GM12801 (cell line): ENCODE measurements around the gene NEUROG1.

Source experiments
- CTCF ChIP-seq: IDR thresholded peaks from one replicate; pipeline ENCODE4 v1.5.1; 2011; ENCODE audit warnings: control low read depth; ENCODE audit not compliant: insufficient read length; ENCODE audit errors: extremely low read depth

NEUROG1 gene

GRCh38 chr5:135549413-135549812, 13.6 kb upstream of the NEUROG1 start:
- TF ChIP-seq CTCF: no peak

GRCh38 chr5:135547590-135548254, 12.0 kb upstream of the NEUROG1 start:
- TF ChIP-seq CTCF: no peak

GRCh38 chr5:135546912-135547311, 11.1 kb upstream of the NEUROG1 start:
- TF ChIP-seq CTCF: no peak

GRCh38 chr5:135546101-135546500, 10.3 kb upstream of the NEUROG1 start:
- no peak for TF ChIP-seq CTCF

GRCh38 chr5:135545099-135545498, 9.3 kb upstream of the NEUROG1 start:
- no peak for TF ChIP-seq CTCF

- TF ChIP-seq CTCF: no peak
Measured at GRCh38 chr5:135543485-135544304, 7.9 kb upstream of the NEUROG1 start.

- TF ChIP-seq CTCF: no peak
Measured at GRCh38 chr5:135543001-135543484, 7.3 kb upstream of the NEUROG1 start.
